ENCODE results near the gene CMBL. TPM values are rescaled to one million over a fixed set of nuclear protein-coding genes. Genes with fewer than 3 reads are reported as not detected.

Gene CMBL
- total and polyA plus RNA-seq, 2 of the 13 experiments (the other 11 are each of a cell fraction or from before 2014, with no cell fraction given) = 11.5 to 17.0 TPM

DNA sequence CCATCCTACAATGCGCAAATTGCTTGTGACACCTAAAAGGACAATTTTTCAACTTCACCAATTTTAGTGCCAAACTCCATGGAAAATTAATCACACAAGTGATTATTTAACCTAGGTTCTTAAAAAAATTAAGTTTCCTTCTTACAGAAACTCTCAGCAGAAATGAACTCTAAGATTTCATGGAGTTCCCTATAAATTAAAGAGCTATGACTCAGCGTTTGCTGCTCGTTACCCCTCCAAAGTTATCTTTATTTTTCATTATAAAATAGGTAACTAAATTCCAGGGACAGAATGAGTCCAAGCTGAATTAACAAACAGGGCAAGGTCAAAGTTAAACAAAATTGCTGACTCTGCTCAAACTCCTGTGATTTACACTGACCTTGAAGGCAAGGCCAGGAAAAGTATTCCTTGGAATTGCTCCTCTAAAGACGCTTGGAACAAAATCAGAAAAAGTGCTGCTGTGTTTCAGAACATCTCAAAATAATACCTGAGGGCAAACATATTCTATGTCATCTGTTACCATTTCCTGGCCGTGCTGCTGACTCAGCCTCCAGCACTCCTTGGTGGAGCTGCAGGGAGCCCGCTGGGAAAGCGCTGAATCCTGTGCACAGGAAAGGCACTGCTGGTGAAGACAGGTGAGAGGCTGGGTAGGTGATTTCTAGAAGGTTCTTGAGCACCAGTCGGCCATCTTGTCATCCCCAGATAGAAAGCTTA, 2.5 kb upstream of the CMBL start:
- Histone ChIP-seq H3K4me3 (replicated peaks in 1 of 3; ENCODE audit: insufficient read depth in 1 of 3, low read depth in 2 of 3, low read length in 3 of 3) (no peak overlapping the region), H4K20me1 (ENCODE audit: insufficient read depth, low read length) (no peaks in the 10 kb centered on the region), H3K9ac (ENCODE audit: insufficient read depth, low read depth, low read length) (no peak overlapping the region), H3K27me3 (ENCODE audit: control insufficient read depth in 1 of 2, insufficient read depth in 2 of 2, low read length in 2 of 2) (peaks cover 0 to 3% of the 10 kb centered on the region in 2 experiments; a peak in 1 of 5 replicates), H3K27ac (ENCODE audit: extremely low read length, insufficient read depth, low read length) (no peak overlapping the region), H3K4me2 (ENCODE audit: low read depth, low read length) (peak overlapping the region; percentile 63), H2AFZ (ENCODE audit: low read length) (no peak overlapping the region), H3K4me1 (ENCODE audit: insufficient read depth, low read length) (peaks cover 40% of the 10 kb centered on the region), H3K36me3 (replicated peaks in 1 of 2; ENCODE audit: control insufficient read depth in 1 of 2, insufficient read depth in 2 of 2, low read length in 2 of 2) (no peaks in the 10 kb centered on the region), H3K9me3 (ENCODE audit: low read length) (no peaks in the 10 kb centered on the region), H3K79me2 (ENCODE audit: insufficient read depth, low read length) (peaks cover 2% of the 10 kb centered on the region)
- intact Hi-C loops (cut with micrococcal nuclease; ENCODE audit: unreplicated experiment) (no loop called here), in situ Hi-C loops (cut with HindIII; ENCODE audit: extremely low pct_ligation_motif_present, low pct_unique_long_range_greater_than_20kb) (no loop called here)
- BruUV-seq (replicated peaks) = no TSS peak
- 15% methylated on average over 7 of the region's 8 CpGs for WGBS (ENCODE audit: low lambda C conversion rate)
- TF ChIP-seq MAFK (conservative IDR thresholded peaks at IDR 0.05 in 1 of 2, IDR thresholded peaks at IDR 0.05 in 1 of 2; ENCODE audit: low read length in 2 of 2) (peak; percentile 98 to 99), RFX5 (IDR thresholded peaks at IDR 0.05; ENCODE audit: low read depth, low read length) (peak; percentile 77), FOSL2 (CRISPR knock-in tag; IDR thresholded peaks at IDR 0.05) (0 out of 2 replicates have a peak, but pooled peaks have one; percentile 35), DR1 (CRISPR knock-in tag; IDR thresholded peaks at IDR 0.05) (no peak), THAP11 (CRISPR knock-in tag; IDR thresholded peaks at IDR 0.05) (no peak), GATAD1 (CRISPR knock-in tag; IDR thresholded peaks at IDR 0.05) (no peak), MAFF (IDR thresholded peaks at IDR 0.05; ENCODE audit: low read depth, low read length) (peak; percentile 99), MAFG (CRISPR knock-in tag; IDR thresholded peaks at IDR 0.05) (peak; percentile 71), RFX3 (CRISPR knock-in tag; IDR thresholded peaks at IDR 0.05) (no peak), NFE2L2 (IDR thresholded peaks at IDR 0.05; ENCODE audit: low read length) (0 out of 2 replicates have a peak, but pooled peaks have one; percentile 36)
- TF ChIP-seq, protein P1, sequence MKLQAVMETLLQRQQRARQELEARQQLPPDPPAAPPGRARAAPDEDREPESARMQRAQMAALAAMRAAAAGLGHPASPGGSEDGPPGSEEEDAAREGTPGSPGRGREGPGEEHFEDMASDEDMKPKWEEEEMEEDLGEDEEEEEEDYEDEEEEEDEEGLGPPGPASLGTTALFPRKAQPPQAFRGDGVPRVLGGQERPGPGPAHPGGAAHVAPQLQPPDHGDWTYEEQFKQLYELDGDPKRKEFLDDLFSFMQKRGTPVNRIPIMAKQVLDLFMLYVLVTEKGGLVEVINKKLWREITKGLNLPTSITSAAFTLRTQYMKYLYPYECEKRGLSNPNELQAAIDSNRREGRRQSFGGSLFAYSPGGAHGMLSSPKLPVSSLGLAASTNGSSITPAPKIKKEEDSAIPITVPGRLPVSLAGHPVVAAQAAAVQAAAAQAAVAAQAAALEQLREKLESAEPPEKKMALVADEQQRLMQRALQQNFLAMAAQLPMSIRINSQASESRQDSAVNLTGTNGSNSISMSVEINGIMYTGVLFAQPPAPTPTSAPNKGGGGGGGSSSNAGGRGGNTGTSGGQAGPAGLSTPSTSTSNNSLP (IDR thresholded peaks at IDR 0.05; ENCODE audit: low read depth, low read length) = peak; percentile 28; the same call in 1 of the 2 replicates
- TF ChIP-seq, protein P2, sequence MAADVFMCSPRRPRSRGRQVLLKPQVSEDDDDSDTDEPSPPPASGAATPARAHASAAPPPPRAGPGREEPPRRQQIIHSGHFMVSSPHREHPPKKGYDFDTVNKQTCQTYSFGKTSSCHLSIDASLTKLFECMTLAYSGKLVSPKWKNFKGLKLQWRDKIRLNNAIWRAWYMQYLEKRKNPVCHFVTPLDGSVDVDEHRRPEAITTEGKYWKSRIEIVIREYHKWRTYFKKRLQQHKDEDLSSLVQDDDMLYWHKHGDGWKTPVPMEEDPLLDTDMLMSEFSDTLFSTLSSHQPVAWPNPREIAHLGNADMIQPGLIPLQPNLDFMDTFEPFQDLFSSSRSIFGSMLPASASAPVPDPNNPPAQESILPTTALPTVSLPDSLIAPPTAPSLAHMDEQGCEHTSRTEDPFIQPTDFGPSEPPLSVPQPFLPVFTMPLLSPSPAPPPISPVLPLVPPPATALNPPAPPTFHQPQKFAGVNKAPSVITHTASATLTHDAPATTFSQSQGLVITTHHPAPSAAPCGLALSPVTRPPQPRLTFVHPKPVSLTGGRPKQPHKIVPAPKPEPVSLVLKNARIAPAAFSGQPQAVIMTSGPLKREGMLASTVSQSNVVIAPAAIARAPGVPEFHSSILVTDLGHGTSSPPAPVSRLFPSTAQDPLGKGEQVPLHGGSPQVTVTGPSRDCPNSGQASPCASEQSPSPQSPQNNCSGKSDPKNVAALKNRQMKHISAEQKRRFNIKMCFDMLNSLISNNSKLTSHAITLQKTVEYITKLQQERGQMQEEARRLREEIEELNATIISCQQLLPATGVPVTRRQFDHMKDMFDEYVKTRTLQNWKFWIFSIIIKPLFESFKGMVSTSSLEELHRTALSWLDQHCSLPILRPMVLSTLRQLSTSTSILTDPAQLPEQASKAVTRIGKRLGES (CRISPR knock-in tag; IDR thresholded peaks at IDR 0.05; ENCODE audit: borderline replicate concordance) = no peak
- TF ChIP-seq, protein P3, sequence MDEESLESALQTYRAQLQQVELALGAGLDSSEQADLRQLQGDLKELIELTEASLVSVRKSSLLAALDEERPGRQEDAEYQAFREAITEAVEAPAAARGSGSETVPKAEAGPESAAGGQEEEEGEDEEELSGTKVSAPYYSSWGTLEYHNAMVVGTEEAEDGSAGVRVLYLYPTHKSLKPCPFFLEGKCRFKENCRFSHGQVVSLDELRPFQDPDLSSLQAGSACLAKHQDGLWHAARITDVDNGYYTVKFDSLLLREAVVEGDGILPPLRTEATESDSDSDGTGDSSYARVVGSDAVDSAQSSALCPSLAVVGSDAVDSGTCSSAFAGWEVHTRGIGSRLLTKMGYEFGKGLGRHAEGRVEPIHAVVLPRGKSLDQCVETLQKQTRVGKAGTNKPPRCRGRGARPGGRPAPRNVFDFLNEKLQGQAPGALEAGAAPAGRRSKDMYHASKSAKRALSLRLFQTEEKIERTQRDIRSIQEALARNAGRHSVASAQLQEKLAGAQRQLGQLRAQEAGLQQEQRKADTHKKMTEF (CRISPR knock-in tag; IDR thresholded peaks at IDR 0.05) = no peak
- ChIA-PET POLR2A (interaction anchor here (1.6 kb wide), 1 partner anchor 43 kb away, joined by 7 read pairs; the partner anchor contains the start of gene MARCHF6), CTCF (ENCODE audit: low intra/inter-chr PET ratio, low total read pairs) (no interaction called here)
- DNase-seq (ENCODE audit: low spot score) = peak; percentile 9
- peak; percentile 34; the same call in 1 of the 3 replicates for ATAC-seq
- FAIRE-seq = peak; percentile 30

Data from HepG2 (cell line).